ENCODE data around the gene LPXN. TPM values are rescaled to one million over a fixed set of nuclear protein-coding genes. Genes with fewer than 3 reads are reported as not detected.

Gene LPXN
- total RNA-seq: 1 to 10 TPM; 4.7 to 5.4 (median 5.3) TPM

DNA sequence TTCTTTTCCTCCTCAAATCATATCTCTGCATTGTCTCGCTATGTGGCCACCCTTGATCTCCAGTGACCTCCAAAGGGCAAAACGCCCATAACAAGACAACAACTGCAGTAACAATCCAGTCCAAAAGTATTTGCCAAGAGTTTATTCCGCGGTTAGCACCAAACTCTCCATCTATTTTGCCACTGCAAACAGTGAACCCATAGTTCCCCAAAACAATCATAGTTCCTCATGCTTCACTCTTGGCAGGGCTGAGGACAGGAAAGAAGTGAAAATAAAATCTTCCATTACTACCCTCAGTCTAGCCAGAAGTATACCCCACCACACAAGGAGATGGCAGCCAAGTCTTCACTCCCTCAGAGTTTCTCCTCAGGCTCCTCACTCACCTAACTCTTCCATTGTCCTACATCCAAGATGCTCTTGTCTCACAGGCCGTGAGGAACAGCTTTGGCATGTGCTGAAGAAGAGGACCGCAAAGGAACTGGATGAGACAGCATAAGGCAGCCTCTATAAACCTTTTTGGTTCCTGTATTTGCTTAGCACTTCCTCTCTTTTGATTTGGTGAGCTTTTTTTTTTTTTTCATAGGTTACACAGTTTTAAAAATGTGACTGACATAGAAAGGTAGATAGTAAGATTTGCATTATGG lies at the start of gene LPXN:
TSS of gene LPXN (minus strand) at position 480 of the 644 bp plus-strand sequence. CDS start at position 396, 84 bp downstream.
- 69 to 82% methylated on average over 5 to 6 of the region's 6 CpGs for WGBS, 2 donors (ENCODE audit: low coverage in 1 of 2)
- TF ChIP-seq EP300 (IDR thresholded peaks at IDR 0.05): no peak
- no peak for TF ChIP-seq POLR2AphosphoS5 (IDR thresholded peaks at IDR 0.05)
- TF ChIP-seq, protein P1, sequence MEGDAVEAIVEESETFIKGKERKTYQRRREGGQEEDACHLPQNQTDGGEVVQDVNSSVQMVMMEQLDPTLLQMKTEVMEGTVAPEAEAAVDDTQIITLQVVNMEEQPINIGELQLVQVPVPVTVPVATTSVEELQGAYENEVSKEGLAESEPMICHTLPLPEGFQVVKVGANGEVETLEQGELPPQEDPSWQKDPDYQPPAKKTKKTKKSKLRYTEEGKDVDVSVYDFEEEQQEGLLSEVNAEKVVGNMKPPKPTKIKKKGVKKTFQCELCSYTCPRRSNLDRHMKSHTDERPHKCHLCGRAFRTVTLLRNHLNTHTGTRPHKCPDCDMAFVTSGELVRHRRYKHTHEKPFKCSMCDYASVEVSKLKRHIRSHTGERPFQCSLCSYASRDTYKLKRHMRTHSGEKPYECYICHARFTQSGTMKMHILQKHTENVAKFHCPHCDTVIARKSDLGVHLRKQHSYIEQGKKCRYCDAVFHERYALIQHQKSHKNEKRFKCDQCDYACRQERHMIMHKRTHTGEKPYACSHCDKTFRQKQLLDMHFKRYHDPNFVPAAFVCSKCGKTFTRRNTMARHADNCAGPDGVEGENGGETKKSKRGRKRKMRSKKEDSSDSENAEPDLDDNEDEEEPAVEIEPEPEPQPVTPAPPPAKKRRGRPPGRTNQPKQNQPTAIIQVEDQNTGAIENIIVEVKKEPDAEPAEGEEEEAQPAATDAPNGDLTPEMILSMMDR (IDR thresholded peaks at IDR 0.05): no peak
- TF ChIP-seq POLR2A (IDR thresholded peaks at IDR 0.05): no peak
- Histone ChIP-seq H3K36me3 (peaks cover 0 to under 1% of the 10 kb centered on the region in 2 donors), H3K9me3 (no peaks in the 10 kb centered on the region), H3K4me1 (peaks cover 7 to 68% (median 10%) of the 10 kb centered on the region in 3 donors), H3K27me3 (no peaks in the 10 kb centered on the region), H3K27ac (peak within 1 kb of the TSS; percentile 96 to 100 (median 99)), H3K4me3 (peak within 1 kb of the TSS in 1 of 2 donors; percentile 84)
- no peak for ATAC-seq

DNA sequence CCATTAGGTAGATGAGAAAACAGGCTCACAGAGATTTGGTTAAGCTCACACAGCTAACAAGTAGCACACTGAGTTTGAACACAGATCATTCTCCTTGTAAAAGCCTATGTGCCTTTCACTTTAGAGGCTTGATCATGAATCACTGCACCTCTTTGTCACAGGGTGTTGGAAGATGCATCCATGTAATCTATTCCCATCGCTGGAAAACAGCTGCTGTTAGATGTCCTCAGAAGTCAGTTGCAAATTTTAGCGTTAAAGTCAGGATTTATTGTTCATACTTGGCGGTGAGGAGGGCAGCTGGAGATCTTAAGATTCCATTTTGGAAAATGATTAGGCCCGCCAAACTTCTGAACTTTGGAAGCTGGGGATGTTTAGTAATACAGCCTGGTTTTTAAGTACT lies 49.4 kb upstream of the LPXN start:
- Histone ChIP-seq H3K36me3 (peaks cover 0 to 42% of the 10 kb centered on the region in 2 donors), H3K27ac (no peak overlapping the region)
- ATAC-seq: no peak

DNA sequence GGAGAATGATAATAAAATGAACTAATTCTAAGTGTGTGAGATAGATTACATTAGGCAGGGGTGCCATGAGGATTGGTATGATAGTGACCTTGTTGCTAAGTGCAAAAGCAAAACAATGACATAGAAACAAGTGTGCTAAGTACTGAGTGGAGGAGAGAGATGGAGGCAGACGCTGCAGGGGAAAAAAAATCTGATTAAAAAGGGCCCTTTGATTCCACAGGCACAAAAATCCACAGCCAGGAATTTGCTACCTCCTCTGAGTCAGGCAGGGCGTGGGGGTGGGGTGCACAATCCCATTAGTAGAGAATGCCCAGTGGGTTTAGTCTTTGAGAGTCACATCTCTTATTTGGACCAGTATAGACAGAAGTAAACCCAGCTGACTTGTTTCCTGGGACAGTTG lies 46.7 kb upstream of the LPXN start, which contains the start of gene CNTF:
TSS of gene CNTF (plus strand) at position 322 of the 400 bp plus-strand sequence. CDS start 88 bp downstream, outside the sequence.
- ATAC-seq: no peak
- TF ChIP-seq POLR2AphosphoS5 (IDR thresholded peaks at IDR 0.05): no peak
- TF ChIP-seq POLR2A (IDR thresholded peaks at IDR 0.05): no peak
- no peak for TF ChIP-seq EP300 (IDR thresholded peaks at IDR 0.05)
- TF ChIP-seq, protein P1 (IDR thresholded peaks at IDR 0.05): no peak
- 29 to 46% methylated on average over 1 to 2 of the region's 2 CpGs for WGBS, 2 donors (ENCODE audit: low coverage in 1 of 2)
- Histone ChIP-seq H3K4me1 (peaks cover 7 to 29% (median 7%) of the 10 kb centered on the region in 3 donors), H3K27ac (peak within 1 kb of the TSS in 3 of 4 donors; percentile 16 to 55 (median 36)), H3K36me3 (peaks cover under 1 to 69% of the 10 kb centered on the region in 2 donors), H3K9me3 (no peaks in the 10 kb centered on the region), H3K27me3 (no peaks in the 10 kb centered on the region), H3K4me3 (no peak within 1 kb of the TSS)

More for the DNA sequence above, 49.4 kb upstream of the LPXN start:
- Histone ChIP-seq H3K9me3 (no peaks in the 10 kb centered on the region), H3K4me1 (peaks cover 9 to 49% (median 13%) of the 10 kb centered on the region in 3 donors), H3K4me3 (no peak overlapping the region), H3K27me3 (no peaks in the 10 kb centered on the region)
- 95 to 100% methylated on average over 1 to 4 of the region's 4 CpGs for WGBS, 2 donors (ENCODE audit: low coverage in 1 of 2)
- TF ChIP-seq, protein P1 (IDR thresholded peaks at IDR 0.05): no peak
- TF ChIP-seq EP300 (IDR thresholded peaks at IDR 0.05) (no peak), POLR2A (IDR thresholded peaks at IDR 0.05) (no peak), POLR2AphosphoS5 (IDR thresholded peaks at IDR 0.05) (no peak)

DNA sequence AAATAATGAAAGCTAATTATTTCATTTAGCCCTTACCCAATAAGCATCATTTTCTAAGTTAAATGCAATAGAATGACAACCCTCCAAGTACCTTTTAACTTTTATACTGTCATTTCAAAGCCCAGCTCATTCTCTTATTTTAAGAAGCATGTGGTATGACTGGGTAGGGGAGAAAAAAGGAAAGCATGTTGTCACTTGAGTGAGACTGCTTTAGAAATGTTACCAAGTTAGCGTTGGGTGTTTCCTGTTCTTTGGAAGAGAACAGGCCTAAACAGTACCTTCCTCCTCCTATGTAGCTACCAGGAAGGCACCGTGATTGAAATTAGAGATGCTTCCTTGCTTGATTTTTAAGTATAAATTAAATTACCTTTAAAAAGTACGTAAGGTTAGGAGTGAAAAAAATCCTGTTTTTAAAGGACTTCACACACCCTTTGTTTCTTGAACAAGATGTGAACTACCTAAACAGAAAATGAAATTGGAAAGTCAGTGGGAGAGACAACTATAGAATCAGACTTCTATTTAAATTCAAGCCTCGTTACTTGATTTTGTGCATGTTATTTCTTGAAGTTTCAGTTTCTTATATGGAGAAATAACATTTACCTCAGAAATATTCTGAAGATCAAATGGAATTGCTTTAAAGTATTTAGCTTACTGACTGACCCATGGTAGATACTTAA lies 46.1 kb upstream of the LPXN start:
- H3K27ac ChIP-seq: peak overlapping the region in 2 of 4 donors; percentile 16 to 36
- WGBS, 2 donors (ENCODE audit: low coverage in 1 of 2): 61 to 72% methylated on average over 4 of the region's 4 CpGs
- H3K4me3 ChIP-seq: no peak overlapping the region
- no peak for ATAC-seq
- H3K36me3 ChIP-seq: peaks cover 6 to 75% of the 10 kb centered on the region in 2 donors
- no peaks in the 10 kb centered on the region for H3K9me3 ChIP-seq
- TF ChIP-seq, protein P1 (IDR thresholded peaks at IDR 0.05): no peak
- TF ChIP-seq POLR2AphosphoS5 (IDR thresholded peaks at IDR 0.05) (no peak), POLR2A (IDR thresholded peaks at IDR 0.05) (no peak), EP300 (IDR thresholded peaks at IDR 0.05) (no peak)
- H3K27me3 ChIP-seq: no peaks in the 10 kb centered on the region
- peaks cover 3 to 26% (median 6%) of the 10 kb centered on the region in 3 donors for H3K4me1 ChIP-seq

All from gastroesophageal sphincter (tissue), 4 donors.